Fibroblast of the aortic adventitia (primary cell): ENCODE results near the gene DGKZ. TPM values are rescaled to one million over a fixed set of nuclear protein-coding genes. Genes with fewer than 3 reads are reported as not detected.
A peak's percentile ranks its signal among the peaks of the same experiment; 100 is the strongest.

Experiments
- DNase-seq: peaks from one replicate; pipeline ENCODE4 v3.0.0-alpha.2; 2010; ENCODE audit warnings: low read depth
- H3K4me3 ChIP-seq: 2 replicates; pipeline ENCODE4 v1.5.1; 2011; ENCODE audit warnings: low read depth, mild to moderate bottlenecking, control low read depth, low read length, moderate library complexity
- CTCF ChIP-seq: IDR thresholded peaks from 2 replicates; pipeline ENCODE4 v1.5.1; 2011; ENCODE audit warnings: mild to moderate bottlenecking, low read length, control low read depth, inconsistent platforms; ENCODE audit not compliant: insufficient read depth
- total RNA-seq: library from RNA; depleted of rRNA; stranded (reverse); fragments of >200 nt; gene quantifications from 2 replicates; pipeline ENCODE4 v1.2.3, GENCODE V29; 2012; ENCODE audit warnings: low replicate concordance

Gene DGKZ
- total RNA-seq, 1 donor: 37.7 TPM

GRCh38 chr11:46390331-46391171 is 43.3 kb downstream of the DGKZ start:
- H3K4me3 ChIP-seq: no peak overlapping the region
- TF ChIP-seq CTCF: no peak
- no peak for DNase-seq

- DNase-seq: no peak
- no peak for TF ChIP-seq CTCF
- H3K4me3 ChIP-seq: peak overlapping the region; percentile 9
Measured at GRCh38 chr11:46391186-46391577, 43.9 kb downstream of the DGKZ start.

- TF ChIP-seq CTCF: peak; percentile 17
- peak within 1 kb of the TSS; percentile 46 for H3K4me3 ChIP-seq
- no peak for DNase-seq
Measured at GRCh38 chr11:46391578-46392420, 44.5 kb downstream of the DGKZ start, which contains the start of gene CHRM4. CHRM4 (minus strand) TSS chr11:46391776; CDS start chr11:46386557, 5,219 bp downstream.

GRCh38 chr11:46392421-46393230 is 45.4 kb downstream of the DGKZ start:
- peak; percentile 71 for DNase-seq
- peak overlapping the region; percentile 44 for H3K4me3 ChIP-seq
- no peak for TF ChIP-seq CTCF

- H3K4me3 ChIP-seq: no peak overlapping the region
- no peak for DNase-seq
- no peak for TF ChIP-seq CTCF
Measured at GRCh38 chr11:46393231-46393616, 46.0 kb downstream of the DGKZ start.

GRCh38 chr11:46393759-46394158 is 46.5 kb downstream of the DGKZ start:
- DNase-seq: no peak
- H3K4me3 ChIP-seq: no peak overlapping the region
- TF ChIP-seq CTCF: no peak
